Immature natural killer cell (primary cell): ENCODE measurements around the gene GPR82. TPM values are rescaled to one million over a fixed set of nuclear protein-coding genes. Genes with fewer than 3 reads are reported as not detected.

Experiments used
- polyA plus RNA-seq, 3 donors: library from polyadenylated mRNA; unstranded; fragments of 300-500 nt; fragmentation: Illumina TruSeq; gene quantifications; one replicate each; pipeline ENCODE4 v1.2.3, GENCODE V29; 2021

Gene GPR82
- polyA plus RNA-seq, 3 donors from 2014 or later = 5.5 to 7.2 (median 5.7) TPM

Other genes starting within 250 kb of the GPR82 start
- gene GPR34, start 35.2 kb upstream of the GPR82 start, polyA plus RNA-seq = 1 to 10 TPM in 2 of 3 donors, not detected in 1; 2.8 to 2.9 TPM
- gene CASK, start 199.4 kb downstream of the GPR82 start, polyA plus RNA-seq = 1 to 10 TPM; 3.0 to 7.0 (median 3.2) TPM